ENCODE results near the gene LPCAT4.
A peak's percentile ranks its signal among the peaks of the same experiment; 100 is the strongest.

The LPCAT4 gene

GRCh38 chr15:34336991-34337556 is 29.9 kb downstream of the LPCAT4 start:
- peak overlapping the region; percentile 99 for H3K4me3 Mint-ChIP-seq
- H3K4me1 Mint-ChIP-seq (ENCODE audit: low read depth), result peaks cover 56% of the 10 kb centered on the region
- no peaks in the 10 kb centered on the region for H3K27me3 Mint-ChIP-seq (ENCODE audit: low read depth)
- peaks cover 34% of the 10 kb centered on the region for H3K36me3 Mint-ChIP-seq (ENCODE audit: low read depth)
- DNase-seq (ENCODE audit: low spot score), result no peak
- no peaks in the 10 kb centered on the region for H3K9me3 Mint-ChIP-seq
- H3K27ac Mint-ChIP-seq, result peak overlapping the region; percentile 94

- peak overlapping the region; percentile 99 for H3K4me3 Mint-ChIP-seq
Measured at GRCh38 chr15:34336231-34336990, 30.6 kb downstream of the LPCAT4 start.

GRCh38 chr15:34335176-34336032 is 31.6 kb downstream of the LPCAT4 start:
- Mint-ChIP-seq H3K4me1 (ENCODE audit: low read depth) (peaks cover 56% of the 10 kb centered on the region), H3K36me3 (ENCODE audit: low read depth) (peaks cover 23% of the 10 kb centered on the region), H3K27ac (peak overlapping the region; percentile 94), H3K4me3 (peak overlapping the region; percentile 99), H3K9me3 (no peaks in the 10 kb centered on the region), H3K27me3 (ENCODE audit: low read depth) (no peaks in the 10 kb centered on the region)
- DNase-seq (ENCODE audit: low spot score), result no peak

More at GRCh38 chr15:34336231-34336990, 30.6 kb downstream of the LPCAT4 start:
- Mint-ChIP-seq H3K9me3 (no peaks in the 10 kb centered on the region), H3K4me1 (ENCODE audit: low read depth) (peaks cover 54% of the 10 kb centered on the region), H3K36me3 (ENCODE audit: low read depth) (peaks cover 30% of the 10 kb centered on the region), H3K27me3 (ENCODE audit: low read depth) (no peaks in the 10 kb centered on the region), H3K27ac (peak overlapping the region; percentile 94)
- no peak for DNase-seq (ENCODE audit: low spot score)

GRCh38 chr15:34334672-34335071 is 32.3 kb downstream of the LPCAT4 start:
- Mint-ChIP-seq H3K27ac (peak overlapping the region; percentile 94), H3K4me1 (ENCODE audit: low read depth) (peaks cover 55% of the 10 kb centered on the region), H3K36me3 (ENCODE audit: low read depth) (peaks cover 19% of the 10 kb centered on the region), H3K4me3 (peak overlapping the region; percentile 99), H3K9me3 (no peaks in the 10 kb centered on the region), H3K27me3 (ENCODE audit: low read depth) (no peaks in the 10 kb centered on the region)
- DNase-seq (ENCODE audit: low spot score), result no peak

GRCh38 chr15:34332553-34333120 is 34.4 kb downstream of the LPCAT4 start:
- Mint-ChIP-seq H3K27me3 (ENCODE audit: low read depth) (no peaks in the 10 kb centered on the region), H3K4me1 (ENCODE audit: low read depth) (peaks cover 63% of the 10 kb centered on the region), H3K36me3 (ENCODE audit: low read depth) (peaks cover 13% of the 10 kb centered on the region), H3K4me3 (peak overlapping the region; percentile 63), H3K27ac (peak overlapping the region; percentile 88), H3K9me3 (no peaks in the 10 kb centered on the region)
- DNase-seq (ENCODE audit: low spot score), result no peak

GRCh38 chr15:34331809-34332208 is 35.2 kb downstream of the LPCAT4 start:
- Mint-ChIP-seq H3K4me1 (ENCODE audit: low read depth) (peaks cover 64% of the 10 kb centered on the region), H3K4me3 (peak overlapping the region; percentile 63), H3K27ac (peak overlapping the region; percentile 88), H3K36me3 (ENCODE audit: low read depth) (peaks cover 14% of the 10 kb centered on the region), H3K9me3 (no peaks in the 10 kb centered on the region), H3K27me3 (ENCODE audit: low read depth) (no peaks in the 10 kb centered on the region)
- DNase-seq (ENCODE audit: low spot score), result peak; percentile 40

- H3K4me1 Mint-ChIP-seq (ENCODE audit: low read depth), result peaks cover 61% of the 10 kb centered on the region
- peak overlapping the region; percentile 46 for H3K27ac Mint-ChIP-seq
- no peaks in the 10 kb centered on the region for H3K27me3 Mint-ChIP-seq (ENCODE audit: low read depth)
- H3K9me3 Mint-ChIP-seq, result no peaks in the 10 kb centered on the region
- no peak for DNase-seq (ENCODE audit: low spot score)
- H3K36me3 Mint-ChIP-seq (ENCODE audit: low read depth), result peaks cover 14% of the 10 kb centered on the region
- peak overlapping the region; percentile 8 for H3K4me3 Mint-ChIP-seq
Measured at GRCh38 chr15:34330279-34330678, 36.7 kb downstream of the LPCAT4 start.

- H3K27me3 Mint-ChIP-seq (ENCODE audit: low read depth), result no peaks in the 10 kb centered on the region
- H3K27ac Mint-ChIP-seq, result peak overlapping the region; percentile 60
- H3K4me3 Mint-ChIP-seq, result peak overlapping the region; percentile 30
Measured at GRCh38 chr15:34329006-34329405, 38.0 kb downstream of the LPCAT4 start.

GRCh38 chr15:34327906-34328305 is 39.1 kb downstream of the LPCAT4 start:
- H3K9me3 Mint-ChIP-seq, result no peaks in the 10 kb centered on the region
- peak overlapping the region; percentile 82 for H3K27ac Mint-ChIP-seq
- no peak for DNase-seq (ENCODE audit: low spot score)
- peaks cover 55% of the 10 kb centered on the region for H3K4me1 Mint-ChIP-seq (ENCODE audit: low read depth)
- no peaks in the 10 kb centered on the region for H3K27me3 Mint-ChIP-seq (ENCODE audit: low read depth)
- H3K36me3 Mint-ChIP-seq (ENCODE audit: low read depth), result peaks cover 16% of the 10 kb centered on the region
- peak overlapping the region; percentile 70 for H3K4me3 Mint-ChIP-seq

More at GRCh38 chr15:34329006-34329405, 38.0 kb downstream of the LPCAT4 start:
- Mint-ChIP-seq H3K9me3 (no peaks in the 10 kb centered on the region), H3K4me1 (ENCODE audit: low read depth) (peaks cover 57% of the 10 kb centered on the region), H3K36me3 (ENCODE audit: low read depth) (peaks cover 15% of the 10 kb centered on the region)
- DNase-seq (ENCODE audit: low spot score), result no peak

GRCh38 chr15:34325368-34325767 is 41.6 kb downstream of the LPCAT4 start:
- Mint-ChIP-seq H3K36me3 (ENCODE audit: low read depth) (peaks cover 14% of the 10 kb centered on the region), H3K4me1 (ENCODE audit: low read depth) (peaks cover 51% of the 10 kb centered on the region), H3K27me3 (ENCODE audit: low read depth) (no peaks in the 10 kb centered on the region), H3K4me3 (no peak overlapping the region), H3K27ac (no peak overlapping the region), H3K9me3 (no peaks in the 10 kb centered on the region)
- no peak for DNase-seq (ENCODE audit: low spot score)

- no peak for DNase-seq (ENCODE audit: low spot score)
- no peaks in the 10 kb centered on the region for H3K27me3 Mint-ChIP-seq (ENCODE audit: low read depth)
- peaks cover 50% of the 10 kb centered on the region for H3K4me1 Mint-ChIP-seq (ENCODE audit: low read depth)
- no peak overlapping the region for H3K4me3 Mint-ChIP-seq
- no peak overlapping the region for H3K27ac Mint-ChIP-seq
- peaks cover 13% of the 10 kb centered on the region for H3K36me3 Mint-ChIP-seq (ENCODE audit: low read depth)
- H3K9me3 Mint-ChIP-seq, result no peaks in the 10 kb centered on the region
Measured at GRCh38 chr15:34324933-34325332, 42.1 kb downstream of the LPCAT4 start.

- H3K4me1 Mint-ChIP-seq (ENCODE audit: low read depth), result peaks cover 44% of the 10 kb centered on the region
- no peak overlapping the region for H3K27ac Mint-ChIP-seq
- DNase-seq (ENCODE audit: low spot score), result no peak
- peaks cover 13% of the 10 kb centered on the region for H3K36me3 Mint-ChIP-seq (ENCODE audit: low read depth)
- H3K27me3 Mint-ChIP-seq (ENCODE audit: low read depth), result no peaks in the 10 kb centered on the region
- H3K4me3 Mint-ChIP-seq, result no peak overlapping the region
- no peaks in the 10 kb centered on the region for H3K9me3 Mint-ChIP-seq
Measured at GRCh38 chr15:34323217-34323616, 43.8 kb downstream of the LPCAT4 start.

GRCh38 chr15:34318277-34319079 is 48.5 kb downstream of the LPCAT4 start:
- DNase-seq (ENCODE audit: low spot score), result no peak
- Mint-ChIP-seq H3K4me1 (ENCODE audit: low read depth) (peaks cover 43% of the 10 kb centered on the region), H3K27ac (peak overlapping the region; percentile 94), H3K4me3 (peak overlapping the region; percentile 94), H3K9me3 (no peaks in the 10 kb centered on the region), H3K27me3 (ENCODE audit: low read depth) (no peaks in the 10 kb centered on the region), H3K36me3 (ENCODE audit: low read depth) (peaks cover 20% of the 10 kb centered on the region)
